Activated CD8-positive, alpha-beta memory T cell treated with anti-CD3 and anti-CD28 coated beads for 1 hour (primary cell): Measurements from ENCODE around the gene PALM.
"Not testable (repeated sequence)": the region's sequence is repeated elsewhere in the genome, so short reads cannot be mapped to it uniquely, and the experiment has no call there.

Experiments
- DNase-seq, 2 donors: peaks; one replicate each; pipeline ENCODE4 v3.0.0-alpha.2; 2020; ENCODE audit warnings: low read depth in 1 of 2; ENCODE audit errors: extremely low read depth in 1 of 2

The PALM gene

DNA sequence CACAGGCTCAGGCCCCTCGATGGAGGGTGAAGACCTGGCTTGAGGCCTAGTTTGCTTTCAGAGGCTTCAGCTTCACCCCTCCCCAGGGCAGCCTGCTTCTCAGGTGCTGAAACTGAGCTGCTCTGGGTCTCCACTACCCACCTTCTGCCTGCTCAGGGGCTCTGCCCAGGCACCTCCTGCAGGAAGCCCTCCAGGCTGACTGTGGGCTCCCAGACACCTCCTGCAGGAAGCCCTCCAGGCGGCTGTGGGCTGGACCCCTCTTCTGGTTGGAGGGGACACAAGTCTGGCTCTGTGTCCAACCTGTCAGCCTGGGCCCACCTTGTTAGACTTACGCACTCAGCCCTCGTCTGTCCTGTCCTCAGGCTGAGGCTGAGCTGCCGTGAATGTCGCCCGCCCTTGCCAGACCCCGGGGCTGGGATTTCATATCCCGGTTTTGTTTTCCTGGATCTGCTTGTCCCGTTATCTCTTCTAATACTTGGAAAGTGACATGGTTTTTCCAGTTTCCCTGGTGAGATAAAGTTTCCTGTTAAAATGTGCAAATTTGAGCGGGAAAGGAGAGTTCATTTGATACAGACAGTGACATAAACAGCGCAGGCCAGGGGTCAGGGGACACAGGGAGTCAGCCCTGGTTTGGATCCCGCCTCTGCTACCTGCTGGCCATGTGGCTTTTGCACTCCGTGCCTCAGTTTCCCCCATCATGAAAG is 21.4 kb downstream of the PALM start:
- no peak for DNase-seq

DNA sequence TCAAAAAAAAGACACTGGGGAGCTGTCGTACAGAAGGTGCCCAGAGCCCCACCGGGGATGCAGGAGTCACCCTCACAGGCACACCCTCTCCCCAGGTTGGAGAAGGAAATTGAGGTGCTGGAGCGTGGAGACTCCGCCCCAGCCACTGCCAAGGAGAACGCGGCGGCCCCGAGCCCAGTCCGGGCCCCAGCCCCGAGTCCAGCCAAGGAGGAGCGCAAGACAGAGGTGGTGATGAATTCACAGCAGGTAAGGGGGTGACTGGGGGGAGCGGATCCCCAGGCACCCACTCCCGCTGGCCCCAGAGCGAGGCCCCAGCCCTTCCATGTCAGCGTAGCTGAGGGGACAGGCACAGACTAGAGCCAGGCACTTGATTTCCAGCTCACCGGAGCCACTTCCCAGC is 22.3 kb downstream of the PALM start:
- no peak for DNase-seq

DNA sequence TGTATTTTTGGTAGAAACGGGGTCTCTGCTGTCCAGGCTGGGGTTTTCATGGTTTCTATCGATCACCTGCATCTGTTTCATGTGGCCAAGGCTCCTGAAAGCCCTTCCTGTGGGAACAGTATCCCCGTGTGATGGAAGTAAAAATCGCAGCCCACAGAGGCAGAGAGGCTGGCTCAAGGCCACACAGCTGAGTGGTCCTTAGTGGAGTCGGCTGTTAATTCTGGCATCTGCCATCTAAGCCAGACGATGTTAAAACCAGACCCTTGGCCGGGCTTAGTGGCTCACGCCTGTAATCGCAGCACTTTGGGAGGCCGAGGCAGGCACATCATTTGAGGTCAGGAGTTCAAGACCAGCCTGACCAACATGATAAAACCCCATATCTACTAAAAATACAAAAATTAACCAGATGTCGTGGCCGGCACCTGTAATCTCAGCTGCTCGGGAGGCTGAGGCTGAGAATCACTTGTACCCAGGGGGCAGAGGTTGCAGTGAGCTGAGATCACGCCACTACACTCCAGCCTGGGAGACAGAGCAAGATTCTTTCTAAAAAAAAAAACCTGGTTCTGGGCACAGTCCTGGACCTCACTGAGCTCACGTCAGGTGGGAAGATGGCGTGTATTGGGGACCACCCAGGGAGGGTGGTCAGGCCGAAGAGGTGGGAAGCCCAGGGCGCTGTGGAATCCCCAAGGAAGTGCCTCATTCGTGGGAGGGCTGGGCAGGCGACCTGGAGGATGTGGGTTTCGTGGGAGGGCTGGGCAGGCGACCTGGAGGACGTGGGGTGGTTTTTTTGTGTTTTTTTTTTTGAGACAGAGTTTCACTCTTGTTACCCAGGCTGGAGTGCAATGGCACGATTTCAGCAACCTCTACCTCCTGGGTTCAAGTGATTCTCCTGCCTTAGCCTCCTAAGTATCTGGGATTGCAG is 23.7 kb downstream of the PALM start:
- DNase-seq: no peak

DNA sequence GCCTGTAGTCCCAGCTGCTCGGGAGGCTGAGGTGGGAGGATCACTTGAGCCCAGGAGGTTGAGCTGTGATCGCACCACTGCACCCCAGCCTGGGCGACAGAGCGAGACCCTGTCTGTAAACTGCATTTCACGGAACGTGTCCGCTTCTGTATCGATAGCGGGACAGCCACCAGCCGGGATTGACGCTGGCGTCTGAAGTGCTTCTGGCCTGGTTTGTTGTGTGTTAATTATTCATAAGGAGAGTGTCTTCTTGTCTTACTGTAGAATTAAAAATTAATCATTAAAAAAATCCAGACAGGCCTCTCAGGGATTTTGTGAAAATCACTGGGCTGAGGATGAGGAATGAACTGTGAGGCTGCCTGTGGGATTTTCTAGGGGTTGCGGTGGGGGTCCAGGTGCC is 26.0 kb downstream of the PALM start:
- DNase-seq: no peak

DNA sequence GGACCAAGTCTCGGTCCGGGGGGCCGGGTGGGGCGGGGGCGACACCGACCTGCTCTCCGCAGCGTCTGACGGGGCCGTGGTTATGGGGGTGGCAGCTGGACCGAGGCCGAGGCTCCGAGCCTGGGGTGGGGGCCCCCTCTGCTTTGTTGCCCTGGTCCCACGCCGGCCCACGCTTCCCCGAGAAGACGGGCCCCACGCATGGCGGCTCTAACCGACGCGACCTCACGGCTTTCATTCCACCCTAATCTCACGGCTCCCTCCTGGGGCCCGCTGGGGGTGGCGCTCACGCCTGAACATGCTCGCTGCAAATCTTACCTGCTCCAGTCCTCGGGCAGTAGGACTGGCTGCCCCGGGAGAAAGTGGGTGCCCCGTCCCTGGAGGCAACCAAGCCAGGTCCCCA is 27.4 kb downstream of the PALM start:
- no peak for DNase-seq

DNA sequence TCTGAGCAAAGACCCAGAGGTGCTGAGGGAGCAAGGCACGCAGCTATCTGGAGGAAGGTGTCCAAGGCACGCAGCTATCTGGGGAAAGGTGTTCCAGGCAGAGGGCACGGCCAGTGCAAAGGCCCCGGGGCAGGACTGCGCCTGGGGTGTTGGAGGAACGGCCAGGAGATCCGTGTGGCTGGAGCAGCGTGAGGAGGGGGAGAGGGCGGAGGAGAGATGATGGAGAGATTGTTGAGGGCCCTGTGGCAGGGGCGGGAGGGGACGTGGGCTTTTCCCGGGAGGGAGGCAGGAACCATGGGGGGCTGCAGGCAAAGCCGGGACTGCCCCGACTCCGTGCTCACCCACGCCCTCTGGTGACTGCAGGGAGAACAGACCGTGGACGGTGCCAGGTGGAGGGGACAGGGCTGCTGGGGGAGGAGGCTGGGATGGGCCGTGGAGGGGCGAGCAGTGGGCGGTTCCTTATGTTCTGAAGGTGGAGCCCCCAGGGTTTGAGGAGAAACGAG is 28.9 kb downstream of the PALM start:
- peak; percentile 18 to 49 for DNase-seq

DNA sequence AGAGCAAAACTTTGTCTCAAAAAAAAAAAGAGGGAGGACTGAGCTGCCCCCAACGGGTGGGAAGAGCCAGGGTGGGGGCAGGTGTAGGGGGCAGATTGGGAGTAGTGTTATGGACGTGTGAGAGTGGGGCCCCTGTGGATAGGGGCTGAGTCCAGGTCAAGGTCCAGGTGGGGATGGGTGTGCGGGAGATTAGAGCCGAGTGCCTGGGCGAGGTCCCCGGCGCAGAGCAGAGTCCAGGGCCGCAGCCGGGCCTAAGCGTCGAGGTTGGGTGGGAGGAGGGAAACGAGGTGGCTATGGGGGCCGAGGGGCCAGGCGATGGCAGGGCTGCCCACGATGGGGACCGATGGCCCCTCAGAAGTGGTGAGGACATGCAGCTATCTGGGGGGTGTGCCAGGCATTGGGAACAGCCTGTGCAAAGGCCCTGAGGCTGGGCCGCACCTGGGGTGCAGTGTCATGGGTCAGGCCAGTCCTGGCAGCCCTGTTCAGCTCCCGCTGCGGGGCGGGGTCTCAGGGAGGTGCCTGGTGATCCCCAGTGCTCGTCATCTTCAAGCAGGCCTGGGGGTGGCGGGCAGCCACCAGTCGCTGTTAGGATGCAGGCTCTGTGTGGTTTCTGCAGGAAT is 29.9 kb downstream of the PALM start:
- no peak for DNase-seq

DNA sequence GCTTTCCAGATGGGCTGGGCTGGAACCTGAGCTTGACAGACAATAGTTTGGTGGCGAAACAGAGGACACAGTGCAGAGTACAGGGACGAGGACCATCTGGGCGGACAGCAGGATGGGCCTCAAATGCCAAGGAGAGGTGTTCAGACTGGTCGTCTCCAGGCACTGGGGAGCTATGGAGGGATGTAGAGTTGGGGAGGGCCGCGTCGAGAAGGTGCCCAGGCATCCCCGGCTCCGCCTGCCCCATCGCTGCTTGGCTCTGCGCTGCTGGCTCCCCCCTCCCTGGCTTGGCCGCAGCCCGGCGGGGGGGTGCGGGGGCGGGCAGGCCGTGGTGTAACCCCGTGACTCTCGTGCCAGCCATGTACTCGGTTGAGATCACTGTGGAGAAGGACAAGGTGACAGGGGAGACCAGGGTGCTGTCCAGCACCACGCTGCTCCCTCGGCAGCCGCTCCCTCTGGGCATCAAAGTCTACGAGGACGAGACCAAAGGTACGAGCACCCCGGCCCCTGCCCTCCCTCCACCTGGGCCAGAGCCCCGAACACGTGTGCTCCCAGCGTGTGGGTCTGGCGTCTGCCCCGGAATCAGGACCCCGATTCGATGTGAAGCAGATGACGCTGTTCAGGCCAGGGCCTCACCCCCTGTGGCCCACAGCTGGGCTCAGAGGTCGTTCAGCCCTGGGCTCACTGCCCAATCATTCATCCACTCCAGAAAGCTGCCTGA is 31.4 kb downstream of the PALM start:
- no peak for DNase-seq

DNA sequence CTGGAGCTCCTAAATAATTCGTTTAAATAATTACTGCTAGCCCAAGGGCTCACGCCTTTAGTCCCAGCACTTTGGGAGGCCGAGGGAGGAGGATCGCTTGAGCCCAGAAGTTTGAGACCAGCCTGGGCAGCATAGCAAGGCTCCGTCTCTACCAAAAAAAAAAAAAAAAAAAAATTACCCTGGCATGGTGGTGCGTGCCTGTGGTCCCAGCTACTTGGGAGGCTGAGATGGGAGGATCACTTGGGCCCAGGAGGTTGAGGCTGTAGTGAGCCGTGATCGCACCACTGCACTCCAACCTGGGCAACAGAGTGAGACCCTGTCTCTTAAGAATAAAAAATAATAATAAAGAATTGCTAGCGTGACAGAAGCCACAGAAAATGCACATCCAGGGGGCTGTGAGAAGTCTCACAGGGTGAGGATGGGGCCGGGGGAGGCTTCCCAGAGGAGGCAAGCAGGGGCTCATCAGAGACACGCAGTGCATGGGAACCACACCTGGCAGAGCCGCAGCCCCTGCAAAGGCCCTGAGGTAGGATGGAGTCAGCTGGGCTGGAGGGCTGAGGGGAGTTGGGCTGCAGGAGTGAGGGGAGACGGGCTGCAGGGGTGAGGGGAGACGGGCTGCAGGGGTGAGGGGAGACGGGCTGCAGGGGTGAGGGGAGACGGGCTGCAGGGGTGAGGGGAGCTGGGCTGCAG is 32.2 kb downstream of the PALM start:
- not testable (repeated sequence) for DNase-seq

DNA sequence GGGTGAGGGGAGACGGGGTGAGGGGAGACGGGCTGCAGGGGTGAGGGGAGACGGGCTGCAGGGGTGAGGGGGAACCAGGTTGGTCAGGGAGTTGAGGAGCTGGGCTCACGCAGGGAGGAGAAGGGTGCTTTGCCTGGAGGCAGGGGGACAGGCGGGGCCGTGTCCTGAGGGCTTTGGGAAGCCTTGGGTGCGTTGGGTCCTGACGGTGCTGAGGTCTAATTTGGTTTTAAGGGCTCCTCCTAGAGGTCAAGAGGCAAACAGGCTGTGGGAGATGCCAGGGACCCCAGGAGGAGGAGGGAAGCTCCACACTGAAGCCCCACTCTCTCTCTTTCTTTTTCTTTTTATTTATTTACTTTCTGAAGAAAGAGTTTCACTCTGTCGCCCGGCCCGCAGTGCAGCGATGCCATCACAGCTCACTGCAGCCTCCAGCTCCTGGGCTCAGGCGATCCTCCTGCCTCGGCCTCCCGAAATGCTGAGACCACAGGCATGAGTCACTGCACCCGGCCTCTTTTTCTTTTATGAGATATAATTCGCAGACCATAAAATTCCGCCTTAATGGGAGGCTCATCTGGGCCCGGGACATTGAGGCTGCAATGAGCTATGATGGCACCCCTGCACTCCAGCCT is 32.9 kb downstream of the PALM start:
- no peak for DNase-seq

DNA sequence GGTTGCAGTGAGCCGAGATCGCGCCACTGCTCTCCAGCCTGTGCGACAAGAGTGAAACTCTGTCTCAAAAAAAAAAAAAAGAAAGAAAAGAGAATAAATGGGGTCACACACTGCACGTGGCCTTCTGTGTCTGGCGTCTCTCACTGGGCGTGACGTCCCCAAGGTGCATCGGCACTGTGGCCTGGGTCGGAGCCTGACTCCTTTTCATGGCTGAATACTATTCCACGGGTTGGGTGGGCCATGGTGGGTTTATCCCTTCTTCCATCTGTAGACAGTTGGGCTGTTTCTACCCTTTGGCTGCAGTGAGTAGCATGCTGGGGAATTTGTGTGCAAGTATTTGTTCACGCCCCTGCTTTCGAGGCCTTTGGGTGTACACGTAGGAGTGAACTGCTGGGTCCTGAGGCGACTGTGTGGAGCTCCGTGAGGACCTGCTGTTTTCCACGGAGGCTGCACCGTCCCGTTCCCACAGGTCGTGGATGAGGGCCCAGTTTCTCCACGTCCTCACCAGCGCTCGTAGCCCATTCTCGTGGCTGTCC is 33.9 kb downstream of the PALM start:
- no peak for DNase-seq

DNA sequence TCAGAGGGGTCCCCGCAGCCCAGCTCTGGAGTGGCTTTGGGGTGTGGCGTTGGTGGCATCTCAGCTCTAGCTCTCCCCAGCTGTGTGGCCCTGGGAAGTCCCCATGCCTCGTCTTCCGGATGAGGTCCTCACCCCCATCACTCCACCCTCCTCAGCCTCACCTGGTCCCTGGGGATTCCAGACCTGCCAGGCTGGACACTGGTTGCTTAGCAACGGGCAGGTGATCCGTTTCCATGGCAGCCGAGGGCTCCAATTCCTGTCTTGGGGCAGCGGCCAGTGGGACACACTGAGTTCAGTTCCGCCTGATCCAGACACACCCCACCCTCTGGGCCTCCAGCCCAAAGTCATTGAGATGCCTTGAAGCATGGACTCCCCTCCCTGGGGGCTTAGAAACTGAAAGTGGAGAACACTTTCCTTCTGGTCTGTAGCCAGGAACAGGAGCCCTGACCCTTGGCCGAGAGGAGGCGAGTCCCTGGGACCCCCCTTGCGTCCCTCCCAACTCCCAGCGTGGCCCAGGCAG is 34.5 kb downstream of the PALM start:
- no peak for DNase-seq

DNA sequence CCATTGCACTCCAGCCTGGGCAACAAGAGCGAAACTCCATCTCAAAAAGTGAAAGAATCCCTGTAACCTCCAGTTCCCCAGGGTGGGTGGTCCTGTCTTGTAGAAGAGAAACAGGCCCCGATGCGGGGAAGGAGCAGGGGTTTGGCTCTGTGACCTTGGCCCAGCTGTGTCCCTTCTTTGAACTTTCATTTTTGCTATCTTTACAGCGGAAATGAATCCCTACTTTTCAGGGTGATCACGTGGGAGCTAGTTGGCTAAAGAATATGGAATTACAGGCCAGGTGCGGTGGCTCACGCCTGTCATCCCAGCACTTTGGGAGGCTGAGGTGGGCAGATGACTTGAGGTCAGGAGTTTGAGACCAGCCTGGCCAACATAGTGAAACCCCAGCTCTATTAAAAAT is 36.4 kb downstream of the PALM start:
- not testable (repeated sequence) for DNase-seq

DNA sequence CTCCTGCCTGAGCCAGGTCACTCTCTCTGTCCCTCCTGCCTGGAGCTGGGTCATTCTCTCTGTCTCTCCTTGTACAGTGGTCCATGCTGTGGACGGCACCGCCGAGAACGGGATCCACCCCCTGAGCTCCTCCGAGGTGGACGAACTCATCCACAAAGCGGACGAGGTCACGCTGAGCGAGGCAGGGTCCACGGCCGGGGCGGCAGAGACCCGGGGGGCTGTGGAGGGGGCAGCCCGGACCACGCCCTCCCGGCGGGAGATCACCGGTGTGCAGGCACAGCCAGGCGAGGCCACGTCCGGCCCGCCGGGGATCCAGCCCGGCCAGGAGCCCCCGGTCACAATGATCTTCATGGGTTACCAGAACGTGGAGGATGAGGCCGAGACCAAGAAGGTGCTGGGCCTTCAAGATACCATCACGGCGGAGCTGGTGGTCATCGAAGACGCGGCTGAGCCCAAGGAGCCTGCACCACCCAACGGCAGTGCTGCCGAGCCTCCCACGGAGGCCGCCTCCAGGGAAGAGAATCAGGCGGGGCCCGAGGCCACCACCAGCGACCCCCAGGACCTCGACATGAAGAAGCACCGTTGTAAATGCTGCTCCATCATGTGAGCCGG is 37.6 kb downstream of the PALM start:
- DNase-seq: no peak

DNA sequence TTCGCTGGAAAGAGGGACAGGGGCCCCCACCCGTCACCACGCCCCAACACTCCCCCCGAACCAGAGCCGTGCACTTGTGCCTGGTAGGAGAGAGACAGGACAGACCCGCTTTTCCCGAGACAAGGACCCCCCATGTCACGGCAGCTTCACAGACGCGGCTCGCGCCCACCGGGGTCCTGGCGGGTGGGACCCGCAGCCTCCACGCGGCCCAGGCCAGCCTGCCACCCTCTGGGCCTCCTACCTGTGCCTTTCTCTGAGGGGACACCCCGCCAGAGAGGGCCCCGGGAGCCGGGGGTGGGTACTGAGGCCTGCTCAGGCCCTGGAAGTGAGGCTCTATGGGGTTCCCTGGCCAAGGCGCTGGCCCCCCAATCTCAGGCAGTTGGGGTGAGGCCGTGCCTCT is 38.2 kb downstream of the PALM start:
- DNase-seq: no peak

DNA sequence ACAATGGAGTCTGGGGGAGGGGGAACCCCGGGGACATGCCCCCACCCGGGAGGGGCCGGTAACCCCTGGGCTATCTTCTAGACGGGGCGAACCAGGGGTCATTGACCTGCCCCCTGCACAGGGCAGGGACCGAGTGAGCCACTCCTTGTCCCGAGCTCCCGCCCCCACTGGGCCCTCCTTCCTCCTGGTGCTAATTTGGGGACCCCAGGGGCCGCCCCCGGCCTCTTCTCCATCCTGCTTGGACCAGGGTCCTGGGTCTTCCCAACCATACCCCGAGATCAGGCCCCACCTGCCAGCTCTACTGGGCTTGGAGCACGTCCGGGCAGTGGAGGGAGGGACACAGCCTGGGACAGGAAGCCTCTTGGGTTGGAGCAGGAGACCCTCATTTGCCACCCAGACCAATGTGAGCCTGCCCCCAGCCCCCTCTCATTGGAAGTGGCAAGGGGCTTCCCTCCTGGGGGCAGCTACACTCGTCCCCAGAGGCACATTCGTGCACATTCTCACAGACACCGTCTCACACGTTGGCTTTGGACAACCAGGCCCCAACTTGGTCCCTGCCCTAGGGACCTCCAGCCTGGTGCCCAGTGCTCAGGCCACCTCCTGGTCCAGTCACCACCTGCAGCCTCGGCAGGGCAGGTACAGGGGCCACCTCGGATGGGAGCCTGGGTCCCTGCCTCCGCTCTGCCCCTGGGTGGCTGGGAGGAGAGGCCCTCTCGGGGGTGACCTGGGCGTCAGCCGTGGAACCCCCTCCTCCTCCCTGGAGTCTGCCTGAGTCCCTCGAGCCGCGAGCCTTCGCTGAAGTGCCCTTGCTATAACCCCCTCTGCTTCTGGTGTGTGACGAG is 38.9 kb downstream of the PALM start:
- no peak for DNase-seq

DNA sequence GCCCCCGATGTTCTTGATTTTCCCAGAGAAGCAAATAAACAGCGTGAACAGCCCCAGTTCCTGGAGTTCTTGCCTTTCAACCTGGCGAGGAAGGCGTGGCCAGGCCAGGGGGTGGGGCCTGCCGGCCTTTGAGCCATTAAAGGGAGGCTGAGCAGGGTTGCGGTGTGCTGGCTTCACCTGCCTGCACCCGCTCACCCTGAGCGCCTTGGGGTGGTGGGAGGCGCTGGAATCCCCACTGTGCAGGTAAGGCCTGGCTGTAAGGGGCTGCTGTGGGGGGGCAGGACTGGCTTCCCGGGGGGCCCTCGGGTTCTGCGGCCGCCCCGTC is 39.5 kb downstream of the PALM start:
- no peak for DNase-seq

DNA sequence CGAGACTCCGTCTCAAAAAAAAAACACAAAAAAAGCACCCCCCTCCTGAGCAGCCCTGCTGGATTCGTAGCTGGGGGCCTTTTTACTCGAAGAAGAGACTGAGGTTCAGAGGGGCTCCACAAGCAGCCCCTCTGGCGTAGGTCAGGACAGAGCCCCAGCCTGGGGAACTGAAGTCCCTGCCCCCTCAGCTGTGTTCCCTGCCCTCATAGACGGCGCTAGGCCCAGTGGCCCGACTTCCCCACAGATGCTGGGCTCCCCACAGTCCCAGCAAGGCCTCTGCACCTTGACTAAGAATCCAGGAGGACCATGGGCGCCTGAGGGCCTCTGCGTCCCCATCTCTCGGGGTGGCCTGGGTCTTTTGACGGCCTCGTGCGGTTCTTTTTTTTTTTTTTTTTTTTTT is 41.1 kb downstream of the PALM start:
- DNase-seq: no peak
